GM23338 (cell line): ENCODE measurements around the gene DHX8. TPM values are rescaled to one million over a fixed set of nuclear protein-coding genes. Genes with fewer than 3 reads are reported as not detected.

Experiments used
- ATAC-seq: fragments of 200-7000 bp; cut with Tn5 transposase; 3 replicates; pipeline ENCODE4 v1.9.1; 2020
- DNase-seq: peaks from one replicate; pipeline ENCODE4 v3.0.0-alpha.2; 2015; ENCODE audit warnings: low spot score
- H2AFZ ChIP-seq: fragments of 200-600 bp; sonication (generic); 2 replicates; pipeline ENCODE4 v1.8.0; 2016; ENCODE audit warnings: antibody characterized with exemption, mild to moderate bottlenecking, moderate library complexity
- H3F3A ChIP-seq: fragments of 200-600 bp; sonication (generic); replicated peaks from 2 replicates; pipeline ENCODE4 v1.8.0; 2017; ENCODE audit warnings: antibody characterized with exemption, mixed run types, low read depth
- H3K27ac ChIP-seq: fragments of 200-600 bp; sonication (generic); 2 replicates; pipeline ENCODE4 v1.6.1; 2016; ENCODE audit warnings: low read depth
- H3K27me3 ChIP-seq: fragments of 200-600 bp; sonication (generic); 2 replicates; pipeline ENCODE4 v1.8.0; 2016; ENCODE audit warnings: mild to moderate bottlenecking, mixed run types, moderate library complexity; ENCODE audit not compliant: insufficient read depth
- H3K36me3 ChIP-seq: fragments of 200-600 bp; sonication (generic); 2 replicates; pipeline ENCODE4 v1.8.0; 2016; ENCODE audit warnings: mild to moderate bottlenecking; ENCODE audit not compliant: insufficient read depth
- H3K4me1 ChIP-seq: fragments of 200-600 bp; sonication (generic); 2 replicates; pipeline ENCODE4 v1.8.0; 2016; ENCODE audit warnings: mild to moderate bottlenecking, moderate library complexity; ENCODE audit not compliant: insufficient read depth
- H3K4me2 ChIP-seq: fragments of 200-600 bp; sonication (generic); 2 replicates; pipeline ENCODE4 v1.7.1; 2017; ENCODE audit warnings: mixed run types
- H3K4me3 ChIP-seq: fragments of 200-600 bp; sonication (generic); 2 replicates; pipeline ENCODE4 v1.6.1; 2016; ENCODE audit warnings: mixed run types
- H3K79me2 ChIP-seq: fragments of 200-600 bp; sonication (generic); replicated peaks from 2 replicates; pipeline ENCODE4 v1.8.0; 2017; ENCODE audit warnings: mild to moderate bottlenecking; ENCODE audit not compliant: insufficient read depth
- H3K9me2 ChIP-seq: fragments of 200-600 bp; sonication (generic); 2 replicates; pipeline ENCODE4 v1.8.0; 2017; ENCODE audit not compliant: insufficient read depth
- H4K20me1 ChIP-seq: fragments of 200-600 bp; sonication (generic); replicated peaks from 2 replicates; pipeline ENCODE4 v1.8.0; 2017; ENCODE audit warnings: mild to moderate bottlenecking; ENCODE audit not compliant: insufficient read depth
- H3K27ac Mint-ChIP-seq: 2 replicates; pipeline ENCODE4 v1.8.0; 2020; ENCODE audit warnings: inconsistent platforms, mild to moderate bottlenecking, moderate library complexity, mixed read lengths
- H3K27me3 Mint-ChIP-seq: 3 replicates; pipeline ENCODE4 v1.8.0; 2022; ENCODE audit warnings: low read depth, mild to moderate bottlenecking, moderate library complexity, mixed read lengths, inconsistent platforms; ENCODE audit not compliant: insufficient read depth, poor library complexity
- H3K36me3 Mint-ChIP-seq: 3 replicates; pipeline ENCODE4 v1.8.0; 2021; ENCODE audit warnings: low read depth, mild to moderate bottlenecking, inconsistent platforms, moderate library complexity, mixed read lengths
- H3K4me1 Mint-ChIP-seq: 3 replicates; pipeline ENCODE4 v1.8.0; 2020; ENCODE audit warnings: mild to moderate bottlenecking, inconsistent platforms, mixed read lengths
- H3K4me3 Mint-ChIP-seq: 3 replicates; pipeline ENCODE4 v1.8.0; 2021; ENCODE audit warnings: moderate library complexity, mild to moderate bottlenecking, inconsistent platforms, mixed read lengths
- H3K9me3 Mint-ChIP-seq: 3 replicates; pipeline ENCODE4 v1.8.0; 2020; ENCODE audit warnings: moderate library complexity, mild to moderate bottlenecking, inconsistent platforms, mixed read lengths
- CREB1 ChIP-seq: fragments of 250-450 bp; sonication (Bioruptor Pico); IDR thresholded peaks from 2 replicates; pipeline ENCODE4 v1.5.0; 2020; ENCODE audit warnings: low read depth, mild to moderate bottlenecking, moderate library complexity
- CTCF ChIP-seq, 2 experiments: fragments of 200-600 bp in 1 of 2; sonication (generic) in 1 of 2; conservative IDR thresholded peaks; 2 replicates each; pipeline versions ENCODE4 v1.5.1 to v1.6.1; 2016 to 2017; ENCODE audit warnings: antibody characterized with exemption in 2 of 2, low read depth in 2 of 2, mild to moderate bottlenecking in 2 of 2, moderate library complexity in 1 of 2
- EZH2phosphoT487 ChIP-seq: fragments of 200-600 bp; sonication (generic); IDR thresholded peaks from one replicate; pipeline ENCODE4 v1.8.1; 2018; ENCODE audit warnings: antibody characterized with exemption; ENCODE audit not compliant: unreplicated experiment
- JUNB ChIP-seq: IDR thresholded peaks from one replicate; pipeline ENCODE4 v1.6.1; 2016; ENCODE audit warnings: antibody characterized with exemption; ENCODE audit not compliant: unreplicated experiment
- NANOG ChIP-seq: IDR thresholded peaks from 2 replicates; pipeline ENCODE4 v1.6.1; 2016; ENCODE audit warnings: antibody characterized with exemption, borderline replicate concordance
- POLR2AphosphoS5 ChIP-seq: IDR thresholded peaks from 2 replicates; pipeline ENCODE4 v1.6.1; 2016; ENCODE audit warnings: antibody characterized with exemption, low read depth
- REST ChIP-seq: IDR thresholded peaks from one replicate; pipeline ENCODE4 v1.6.1; 2018; ENCODE audit warnings: antibody characterized with exemption; ENCODE audit not compliant: unreplicated experiment
- ZNF114 ChIP-seq: fragments of 250-450 bp; sonication (Bioruptor Pico); IDR thresholded peaks from 2 replicates; pipeline ENCODE4 v1.5.0; 2020; ENCODE audit warnings: mild to moderate bottlenecking, moderate library complexity
- polyA plus RNA-seq: library from polyadenylated mRNA; unstranded; fragments of >200 nt; fragmentation: Nextera tagmentation; extraction: Ambion mirVana; gene quantifications from 2 replicates; pipeline ENCODE4 v1.2.1, GENCODE V29; 2016
- total RNA-seq: library from RNA; depleted of rRNA; stranded (reverse); fragments of >200 nt; shearing (Covaris generic); gene quantifications from 2 replicates; pipeline ENCODE4 v1.2.3, GENCODE V29; 2014

Gene DHX8
- total and polyA plus RNA-seq, 2 experiments from 2014 or later: 35.3 to 81.1 TPM

GRCh38 chr17:43560461-43561427 lies 77.0 kb downstream of the DHX8 start (continued):
- TF ChIP-seq CTCF (conservative IDR thresholded peaks at IDR 0.05; ENCODE audit: low read depth in 2 of 2) (no peak), ZNF114 (CRISPR knock-in tag) (no peak), REST (no peak)

- H3K27ac ChIP-seq: no peak overlapping the region
- no peaks in the 10 kb centered on the region for H3K27me3 ChIP-seq
- no peaks in the 10 kb centered on the region for H3K9me2 ChIP-seq
- peak overlapping the region; percentile 27 for H3K4me3 Mint-ChIP-seq
- no peaks in the 10 kb centered on the region for H3K36me3 ChIP-seq
- H3K36me3 Mint-ChIP-seq: no peaks in the 10 kb centered on the region
- H3F3A ChIP-seq: no peaks in the 10 kb centered on the region
- no peaks in the 10 kb centered on the region for H3K79me2 ChIP-seq
- peaks cover 38% of the 10 kb centered on the region for H3K4me1 Mint-ChIP-seq
- H3K4me1 ChIP-seq: peaks cover 26% of the 10 kb centered on the region
- no peak overlapping the region for H3K27ac Mint-ChIP-seq
- H3K4me3 ChIP-seq: peak overlapping the region; percentile 41
- no peaks in the 10 kb centered on the region for H3K9me3 Mint-ChIP-seq
- H3K4me2 ChIP-seq: peak overlapping the region; percentile 77
- ATAC-seq (peak; percentile 75), DNase-seq (peak; percentile 58)
- peak overlapping the region; percentile 82 for H2AFZ ChIP-seq
- peaks cover 12% of the 10 kb centered on the region for H3K27me3 Mint-ChIP-seq
- H4K20me1 ChIP-seq: no peaks in the 10 kb centered on the region
- no peak for TF ChIP-seq ZNF114 (CRISPR knock-in tag)
- no peak for TF ChIP-seq NANOG
- TF ChIP-seq POLR2AphosphoS5: no peak
- TF ChIP-seq CREB1 (CRISPR knock-in tag): no peak
- TF ChIP-seq EZH2phosphoT487: no peak
- TF ChIP-seq REST: no peak
- TF ChIP-seq CTCF (conservative IDR thresholded peaks at IDR 0.05; ENCODE audit: low read depth in 2 of 2): no peak
- no peak for TF ChIP-seq JUNB
Observed at GRCh38 chr17:43562679-43563599, 79.2 kb downstream of the DHX8 start.
